BE2C (cell line): ENCODE measurements around the gene ZRANB3.

Experiments
- DNase-seq: peaks from one replicate; pipeline ENCODE4 v3.0.0-alpha.2; 2020
- H3K27me3 ChIP-seq: fragments of 250-450 bp; sonication (Bioruptor Pico); 2 replicates; pipeline ENCODE4 v1.5.1; 2020; ENCODE audit warnings: mild to moderate bottlenecking
- H3K36me3 ChIP-seq: fragments of 250-450 bp; sonication (Bioruptor Pico); 2 replicates; pipeline ENCODE4 v1.5.1; 2020; ENCODE audit warnings: mild to moderate bottlenecking
- H3K4me1 ChIP-seq: fragments of 250-450 bp; sonication (Bioruptor Pico); 2 replicates; pipeline ENCODE4 v1.5.1; 2020
- H3K4me3 ChIP-seq: 2 replicates; pipeline ENCODE4 v1.5.1; 2011; ENCODE audit warnings: low read depth, low read length
- H3K9me3 ChIP-seq: fragments of 250-450 bp; sonication (Bioruptor Pico); 2 replicates; pipeline ENCODE4 v1.5.1; 2020
- CTCF ChIP-seq: IDR thresholded peaks from 2 replicates; pipeline ENCODE4 v1.5.1; 2012; ENCODE audit warnings: mild to moderate bottlenecking, low read depth, low read length

Gene ZRANB3

GRCh38 chr2:135255208-135255607, 275.8 kb downstream of the ZRANB3 start:
- no peak for DNase-seq
- no peak for TF ChIP-seq CTCF
- Histone ChIP-seq H3K4me3 (no peak overlapping the region), H3K9me3 (no peaks in the 10 kb centered on the region), H3K4me1 (no peaks in the 10 kb centered on the region), H3K36me3 (no peaks in the 10 kb centered on the region), H3K27me3 (no peaks in the 10 kb centered on the region)

DNA sequence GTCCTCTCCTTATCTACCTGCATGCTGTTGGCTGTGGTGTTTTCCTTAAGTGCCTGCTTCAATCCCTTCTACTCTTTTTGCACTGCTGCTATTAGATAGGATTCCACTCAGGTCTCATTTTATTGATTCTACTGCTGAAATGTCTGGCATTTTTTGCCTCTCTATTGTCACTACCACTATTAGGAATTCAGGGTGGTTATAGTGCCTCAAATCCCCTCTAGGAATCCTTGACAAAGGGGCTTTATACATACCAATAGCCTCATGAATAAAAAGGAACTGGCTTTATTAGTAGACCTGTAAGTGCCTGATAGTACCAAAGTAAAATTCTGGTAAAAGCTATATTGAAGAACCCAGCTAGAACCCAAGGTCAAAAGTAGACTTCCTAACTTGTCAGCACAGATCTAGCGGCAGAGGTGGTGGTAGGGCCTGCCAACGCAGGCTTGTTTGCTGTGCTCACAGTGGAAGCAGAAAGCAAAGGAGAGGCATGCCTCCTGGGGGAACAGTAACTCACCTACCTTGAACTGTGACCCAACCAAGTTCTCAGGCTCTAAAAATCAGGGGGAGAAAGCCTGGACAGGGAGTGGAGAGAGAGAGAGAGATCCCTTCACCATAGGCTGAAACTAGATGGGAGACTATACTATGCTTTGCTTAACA, 278.1 kb downstream of the ZRANB3 start:
- no peaks in the 10 kb centered on the region for H3K9me3 ChIP-seq
- no peaks in the 10 kb centered on the region for H3K36me3 ChIP-seq
- no peak for DNase-seq
- no peak overlapping the region for H3K4me3 ChIP-seq
- no peaks in the 10 kb centered on the region for H3K4me1 ChIP-seq
- H3K27me3 ChIP-seq, result no peaks in the 10 kb centered on the region
- no peak for TF ChIP-seq CTCF

- Histone ChIP-seq H3K27me3 (no peaks in the 10 kb centered on the region), H3K36me3 (no peaks in the 10 kb centered on the region), H3K9me3 (no peaks in the 10 kb centered on the region), H3K4me1 (no peaks in the 10 kb centered on the region), H3K4me3 (no peak overlapping the region)
- no peak for DNase-seq
- no peak for TF ChIP-seq CTCF
Measured at GRCh38 chr2:135248611-135249010, 282.4 kb downstream of the ZRANB3 start.

GRCh38 chr2:135246711-135247270, 284.2 kb downstream of the ZRANB3 start:
- TF ChIP-seq CTCF, result no peak
- no peaks in the 10 kb centered on the region for H3K36me3 ChIP-seq
- no peak overlapping the region for H3K4me3 ChIP-seq

GRCh38 chr2:135245071-135245470, 285.9 kb downstream of the ZRANB3 start:
- Histone ChIP-seq H3K36me3 (no peaks in the 10 kb centered on the region), H3K4me3 (no peak overlapping the region), H3K27me3 (no peaks in the 10 kb centered on the region), H3K9me3 (no peaks in the 10 kb centered on the region), H3K4me1 (no peaks in the 10 kb centered on the region)
- TF ChIP-seq CTCF, result no peak
- no peak for DNase-seq

More at GRCh38 chr2:135246711-135247270, 284.2 kb downstream of the ZRANB3 start:
- DNase-seq, result no peak
- Histone ChIP-seq H3K4me1 (no peaks in the 10 kb centered on the region), H3K27me3 (no peaks in the 10 kb centered on the region), H3K9me3 (no peaks in the 10 kb centered on the region)

DNA sequence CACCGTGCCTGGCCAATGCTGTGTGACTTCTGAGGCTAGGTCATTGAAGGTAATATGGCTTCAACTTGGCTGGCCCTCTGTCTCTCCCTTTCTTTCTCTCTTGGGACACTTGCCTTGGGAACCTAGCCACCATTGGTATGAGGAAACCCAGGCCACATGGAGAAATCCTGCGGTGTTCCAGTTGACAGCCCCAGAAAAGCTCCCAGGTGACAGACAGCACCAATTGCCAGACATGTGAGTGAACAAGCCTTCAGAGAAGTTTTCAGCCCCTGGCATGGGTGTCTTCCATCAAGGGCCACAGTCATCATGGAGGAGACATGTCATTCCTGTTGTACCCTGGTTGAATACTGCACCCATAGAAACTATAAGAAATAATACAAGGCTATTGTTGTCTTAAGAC, 292.4 kb downstream of the ZRANB3 start:
- TF ChIP-seq CTCF, result no peak

More for the DNA sequence above, 292.4 kb downstream of the ZRANB3 start:
- DNase-seq, result no peak
- Histone ChIP-seq H3K36me3 (no peaks in the 10 kb centered on the region), H3K4me3 (no peak overlapping the region), H3K27me3 (no peaks in the 10 kb centered on the region), H3K4me1 (no peaks in the 10 kb centered on the region), H3K9me3 (no peaks in the 10 kb centered on the region)
